HCT116 (cell line): Measurements from ENCODE around the gene CPB1. TPM values are rescaled to one million over a fixed set of nuclear protein-coding genes. Genes with fewer than 3 reads are reported as not detected.

Experiments used
- ATAC-seq: fragments of 200-7000 bp; cut with Tn5 transposase; 2 replicates; pipeline ENCODE4 v1.9.1; 2020; ENCODE audit warnings: mild to moderate bottlenecking, moderate library complexity
- BruUV-seq: library from RNA; stranded (reverse); fragments of 400-500 nt; replicated peaks from 2 replicates; lab custom pipeline; 2021; lab: Mats Ljungman, UMichigan
- CTCF ChIA-PET: fragments of 300-600 bp; sonication (Branson Sonifier 250); formaldehyde crosslinking; loops from one replicate; lab custom pipeline; 2021; ENCODE audit warnings: antibody characterized with exemption; lab: Charles Lee
- POLR2A ChIA-PET: fragments of 300-600, 350-600 bp; sonication (Branson Sonifier 250); formaldehyde crosslinking; loops from one replicate; lab custom pipeline; 2021; ENCODE audit warnings: antibody characterized with exemption; lab: Charles Lee
- RAD21 ChIA-PET, 2 experiments: fragments of 300-600 bp; sonication (Branson Sonifier 250); formaldehyde crosslinking; loops; one replicate each; lab custom pipeline; 2023; ENCODE audit warnings: low total read pairs in 2 of 2; ENCODE audit not compliant: uncharacterized antibody in 2 of 2, unreplicated experiment in 2 of 2, low non-redundant PET in 1 of 2; lab: Charles Lee
- DNase-seq: peaks from one replicate; pipeline ENCODE4 v3.0.0-alpha.2; 2010; ENCODE audit warnings: low read depth, low spot score
- H2AFZ ChIP-seq: fragments of 200-600 bp; shearing (Covaris generic), sonication (generic); 2 replicates; pipeline ENCODE4 v1.6.1; 2017; ENCODE audit warnings: low read depth, mixed run types, mixed read lengths, antibody characterized with exemption, low read length; ENCODE audit not compliant: poor library complexity, severe bottlenecking
- H3K27ac ChIP-seq: 2 replicates; pipeline ENCODE4 v1.5.1; 2012; ENCODE audit warnings: low read depth, low read length
- H3K27me3 ChIP-seq: fragments of 200-600 bp; sonication (generic); 2 replicates; pipeline ENCODE4 v1.6.1; 2016; ENCODE audit warnings: mixed run types, low read length, mixed read lengths; ENCODE audit not compliant: insufficient read depth
- H3K36me3 ChIP-seq, 2 experiments: fragments of 200-500 bp in 1 of 2; fragments of 200-600 bp in 1 of 2; sonication (Bioruptor generic) in 1 of 2; sonication (generic) in 1 of 2; 2 replicates each; pipeline versions ENCODE4 v1.5.1 to v1.6.1; 2014 to 2016; ENCODE audit warnings: low read length in 2 of 2, inconsistent platforms in 1 of 2, mixed read lengths in 1 of 2, mixed run types in 1 of 2; ENCODE audit not compliant: insufficient read depth in 2 of 2, control insufficient read depth in 1 of 2
- H3K4me1 ChIP-seq, 2 experiments: fragments of 200-600 bp in 1 of 2; sonication (generic) in 1 of 2; 2 replicates each; pipeline versions ENCODE4 v1.5.1 to v1.6.1; 2012 to 2017; ENCODE audit warnings: low read length in 2 of 2, inconsistent platforms in 1 of 2, mild to moderate bottlenecking in 1 of 2, mixed read lengths in 1 of 2, mixed run types in 1 of 2, moderate library complexity in 1 of 2; ENCODE audit not compliant: insufficient read depth in 2 of 2, control insufficient read depth in 1 of 2
- H3K4me2 ChIP-seq: fragments of 200-600 bp; sonication (generic); 2 replicates; pipeline ENCODE4 v1.6.1; 2017; ENCODE audit warnings: mixed run types, low read length, mixed read lengths
- H3K4me3 ChIP-seq, 2 experiments: fragments of 200-600 bp in 1 of 2; sonication (generic) in 1 of 2; replicated peaks in 1 of 2; 2 replicates each; pipeline ENCODE4 v1.5.1; 2011 to 2016; ENCODE audit warnings: low read length in 2 of 2, control low read depth in 1 of 2, low read depth in 1 of 2, mild to moderate bottlenecking in 1 of 2, mixed read lengths in 1 of 2, mixed run types in 1 of 2
- H3K79me2 ChIP-seq: fragments of 200-600 bp; sonication (generic); 2 replicates; pipeline ENCODE4 v1.6.1; 2017; ENCODE audit warnings: mild to moderate bottlenecking, mixed run types, low read length, moderate library complexity, mixed read lengths; ENCODE audit not compliant: insufficient read depth
- H3K9ac ChIP-seq: fragments of 200-600 bp; sonication (generic); 2 replicates; pipeline ENCODE4 v1.6.1; 2016; ENCODE audit warnings: low read length, mixed read lengths
- H3K9me2 ChIP-seq: fragments of 200-600 bp; sonication (generic), shearing (Covaris generic); 2 replicates; pipeline ENCODE4 v1.6.1; 2017; ENCODE audit warnings: mixed run types, mild to moderate bottlenecking, moderate library complexity; ENCODE audit not compliant: insufficient read depth
- H3K9me3 ChIP-seq, 2 experiments: fragments of 200-500 bp in 1 of 2; fragments of 200-600 bp in 1 of 2; sonication (Bioruptor generic) in 1 of 2; sonication (generic) in 1 of 2; 2 replicates each; pipeline ENCODE4 v1.6.1; 2014 to 2017; ENCODE audit warnings: low read length in 2 of 2, mixed read lengths in 2 of 2, inconsistent platforms in 1 of 2, low read depth in 1 of 2, mild to moderate bottlenecking in 1 of 2, mixed run types in 1 of 2, moderate library complexity in 1 of 2; ENCODE audit not compliant: control insufficient read depth in 1 of 2, insufficient read depth in 1 of 2
- H4K20me1 ChIP-seq: fragments of 200-600 bp; sonication (generic), shearing (Covaris generic); 2 replicates; pipeline ENCODE4 v1.6.1; 2017; ENCODE audit warnings: mixed run types, mild to moderate bottlenecking, moderate library complexity; ENCODE audit not compliant: insufficient read depth
- CEBPB ChIP-seq: IDR thresholded peaks from 2 replicates; pipeline ENCODE4 v1.6.1; 2012; ENCODE audit warnings: low read depth
- EZH2 ChIP-seq: fragments of 200-600 bp; sonication (generic); IDR thresholded peaks from 2 replicates; pipeline ENCODE4 v1.6.1; 2017; ENCODE audit warnings: antibody characterized with exemption, mixed run types
- EZH2phosphoT487 ChIP-seq: fragments of 200-600 bp; IDR thresholded peaks from 2 replicates; pipeline ENCODE4 v1.6.1; 2018; ENCODE audit warnings: antibody characterized with exemption, borderline replicate concordance
- FOSL1 ChIP-seq: IDR thresholded peaks from 2 replicates; pipeline ENCODE4 v1.6.1; 2012; ENCODE audit warnings: low read depth
- POLR2AphosphoS5 ChIP-seq: IDR thresholded peaks from 2 replicates; pipeline ENCODE4 v1.6.1; 2011; ENCODE audit warnings: mild to moderate bottlenecking, low read depth, low read length, moderate library complexity
- RAD21 ChIP-seq: IDR thresholded peaks from 2 replicates; pipeline ENCODE4 v1.6.1; 2012; ENCODE audit warnings: low read depth, mild to moderate bottlenecking
- SIN3A ChIP-seq: IDR thresholded peaks from 2 replicates; pipeline ENCODE4 v1.6.1; 2012; ENCODE audit warnings: low read depth
- TCF7L2 ChIP-seq: IDR thresholded peaks from 2 replicates; pipeline ENCODE4 v1.7.0; 2011; ENCODE audit warnings: borderline replicate concordance, inconsistent platforms; ENCODE audit not compliant: insufficient read depth, insufficient read length; ENCODE audit errors: extremely low read depth
- YY1 ChIP-seq: IDR thresholded peaks from 2 replicates; pipeline ENCODE4 v1.6.1; 2011; ENCODE audit warnings: low read length, low read depth, moderate library complexity, mild to moderate bottlenecking; ENCODE audit not compliant: insufficient replicate concordance; ENCODE audit errors: extremely low read depth
- ZNF274 ChIP-seq: fragments of 200-500 bp; sonication (Bioruptor generic); IDR thresholded peaks from 2 replicates; pipeline ENCODE4 v1.6.1; 2014; ENCODE audit warnings: mild to moderate bottlenecking, low read depth, low read length, inconsistent platforms
- intact Hi-C: fragments of 100-400 bp; cut with micrococcal nuclease; formaldehyde crosslinking; loops from 2 replicates; pipeline ENCODE4 v1.10.0; 2022
- total RNA-seq: library from RNA; stranded (reverse); gene quantifications from one replicate; pipeline ENCODE4 v1.2.1, GENCODE V29; 2021; ENCODE audit not compliant: unreplicated experiment
- TF ChIP-seq, protein P1 (sequence below): IDR thresholded peaks from 2 replicates; pipeline ENCODE4 v1.6.1; 2012
- TF ChIP-seq, protein P2 (sequence below): IDR thresholded peaks from 2 replicates; pipeline ENCODE4 v1.6.1; 2011; ENCODE audit warnings: mild to moderate bottlenecking, low read length, moderate library complexity; ENCODE audit not compliant: insufficient replicate concordance; ENCODE audit errors: extremely low read depth

Gene CPB1
- total RNA-seq, 1 experiment from 2014 or later, result 6.2 TPM

DNA sequence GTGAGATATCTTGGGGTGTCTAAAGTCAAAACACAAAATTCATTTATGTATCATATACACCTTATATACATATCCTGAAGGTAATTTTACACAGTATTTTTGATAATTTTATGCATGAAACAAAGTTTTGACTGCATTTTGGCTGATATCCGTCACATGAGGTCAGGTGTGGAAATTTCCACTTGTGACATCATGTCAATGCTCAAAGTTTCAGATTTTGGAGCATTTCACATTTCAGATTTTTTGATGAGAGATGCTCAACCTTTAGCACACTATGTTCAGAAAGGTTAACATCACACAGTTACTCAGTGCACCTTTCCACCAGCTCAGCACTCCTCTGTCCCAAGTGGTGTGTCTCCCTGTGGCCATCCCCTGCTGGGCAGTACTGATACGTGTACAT lies 37.7 kb upstream of the CPB1 start:
- no peak overlapping the region for H3K27ac ChIP-seq
- no peak overlapping the region for H2AFZ ChIP-seq
- DNase-seq (no peak), ATAC-seq (no peak)
- no peaks in the 10 kb centered on the region for H3K79me2 ChIP-seq
- intact Hi-C loops, result no loop called here
- no peaks in the 10 kb centered on the region for H3K27me3 ChIP-seq
- H3K4me1 ChIP-seq, result no peaks in the 10 kb centered on the region
- H3K36me3 ChIP-seq, result no peaks in the 10 kb centered on the region
- H4K20me1 ChIP-seq, result no peaks in the 10 kb centered on the region
- BruUV-seq, result no TSS peak
- no peak overlapping the region for H3K4me3 ChIP-seq
- H3K9ac ChIP-seq, result no peak overlapping the region
- ChIA-PET POLR2A (no interaction called here), CTCF (no interaction called here), RAD21 (no interaction called here)
- H3K9me2 ChIP-seq, result no peaks in the 10 kb centered on the region
- no peaks in the 10 kb centered on the region for H3K9me3 ChIP-seq
- H3K4me2 ChIP-seq, result no peak overlapping the region
- TF ChIP-seq, protein P1, sequence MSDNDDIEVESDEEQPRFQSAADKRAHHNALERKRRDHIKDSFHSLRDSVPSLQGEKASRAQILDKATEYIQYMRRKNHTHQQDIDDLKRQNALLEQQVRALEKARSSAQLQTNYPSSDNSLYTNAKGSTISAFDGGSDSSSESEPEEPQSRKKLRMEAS, result no peak
- TF ChIP-seq ZNF274, result no peak
- TF ChIP-seq TCF7L2, result no peak
- no peak for TF ChIP-seq FOSL1
- no peak for TF ChIP-seq YY1
- no peak for TF ChIP-seq POLR2AphosphoS5
- no peak for TF ChIP-seq CEBPB
- no peak for TF ChIP-seq RAD21
- no peak for TF ChIP-seq SIN3A
- TF ChIP-seq, protein P2, sequence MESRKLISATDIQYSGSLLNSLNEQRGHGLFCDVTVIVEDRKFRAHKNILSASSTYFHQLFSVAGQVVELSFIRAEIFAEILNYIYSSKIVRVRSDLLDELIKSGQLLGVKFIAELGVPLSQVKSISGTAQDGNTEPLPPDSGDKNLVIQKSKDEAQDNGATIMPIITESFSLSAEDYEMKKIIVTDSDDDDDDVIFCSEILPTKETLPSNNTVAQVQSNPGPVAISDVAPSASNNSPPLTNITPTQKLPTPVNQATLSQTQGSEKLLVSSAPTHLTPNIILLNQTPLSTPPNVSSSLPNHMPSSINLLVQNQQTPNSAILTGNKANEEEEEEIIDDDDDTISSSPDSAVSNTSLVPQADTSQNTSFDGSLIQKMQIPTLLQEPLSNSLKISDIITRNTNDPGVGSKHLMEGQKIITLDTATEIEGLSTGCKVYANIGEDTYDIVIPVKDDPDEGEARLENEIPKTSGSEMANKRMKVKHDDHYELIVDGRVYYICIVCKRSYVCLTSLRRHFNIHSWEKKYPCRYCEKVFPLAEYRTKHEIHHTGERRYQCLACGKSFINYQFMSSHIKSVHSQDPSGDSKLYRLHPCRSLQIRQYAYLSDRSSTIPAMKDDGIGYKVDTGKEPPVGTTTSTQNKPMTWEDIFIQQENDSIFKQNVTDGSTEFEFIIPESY, result no peak
- TF ChIP-seq EZH2phosphoT487, result no peak
- no peak for TF ChIP-seq EZH2
